WTC11 (cell line): ENCODE results near the gene TIMM17B.

Experiments used
- CREM ChIP-seq: sonication (generic); formaldehyde crosslinking; IDR thresholded peaks from 2 replicates; pipeline ENCODE4 v1.8.1; 2022; ENCODE audit warnings: mild to moderate bottlenecking, missing genetic modification reagents, moderate library complexity
- CTCF ChIP-seq: fragments of 200-600 bp; IDR thresholded peaks from 2 replicates; pipeline ENCODE4 v1.8.0; 2022; ENCODE audit warnings: antibody characterized with exemption
- NR1H2 ChIP-seq: sonication (generic); formaldehyde crosslinking; IDR thresholded peaks from 2 replicates; pipeline ENCODE4 v1.9.0; 2021; ENCODE audit warnings: mild to moderate bottlenecking, moderate library complexity, missing genetic modification reagents
- SOX15 ChIP-seq: fragments of 250-450 bp; sonication (Bioruptor Pico); IDR thresholded peaks from 2 replicates; pipeline ENCODE4 v1.9.0; 2021; ENCODE audit warnings: mild to moderate bottlenecking
- ZNF671 ChIP-seq: fragments of 250-450 bp; sonication (Bioruptor Pico); IDR thresholded peaks from 2 replicates; pipeline ENCODE4 v1.8.0; 2021; ENCODE audit warnings: mild to moderate bottlenecking
- TF ChIP-seq, protein P1 (sequence below): sonication (generic); formaldehyde crosslinking; IDR thresholded peaks from 2 replicates; pipeline ENCODE4 v1.8.0; 2022; ENCODE audit warnings: mild to moderate bottlenecking, missing genetic modification reagents

DNA sequence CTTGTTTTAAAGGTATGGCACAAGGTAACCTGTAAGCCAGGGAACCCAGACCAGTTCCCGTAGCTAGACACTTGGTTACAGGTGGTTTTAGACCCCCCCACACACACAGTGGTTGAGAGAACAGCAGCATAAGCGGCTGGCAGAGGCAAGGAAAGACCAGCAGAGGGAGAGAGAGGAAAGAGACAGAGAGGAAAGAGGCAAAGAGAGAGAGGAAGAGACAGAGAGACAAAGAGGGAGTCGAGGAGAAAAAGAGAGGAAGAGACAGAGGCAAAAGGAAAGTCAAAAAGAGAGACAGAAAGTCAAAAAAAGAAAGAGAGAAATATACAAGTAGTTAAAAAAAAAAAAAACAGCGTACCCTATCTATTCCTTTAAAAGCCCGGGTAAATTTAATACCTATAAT, 42.7 kb downstream of the TIMM17B start:
- TF ChIP-seq CTCF, result no peak
- TF ChIP-seq SOX15, result no peak
- no peak for TF ChIP-seq ZNF671 (CRISPR knock-in tag)
- no peak for TF ChIP-seq CREM (CRISPR knock-in tag)
- no peak for TF ChIP-seq NR1H2 (CRISPR knock-in tag)
- TF ChIP-seq, protein P1, sequence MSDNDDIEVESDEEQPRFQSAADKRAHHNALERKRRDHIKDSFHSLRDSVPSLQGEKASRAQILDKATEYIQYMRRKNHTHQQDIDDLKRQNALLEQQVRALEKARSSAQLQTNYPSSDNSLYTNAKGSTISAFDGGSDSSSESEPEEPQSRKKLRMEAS (CRISPR knock-in tag), result no peak
